Measurements from ENCODE around the gene SPRTN.

SPRTN gene

DNA sequence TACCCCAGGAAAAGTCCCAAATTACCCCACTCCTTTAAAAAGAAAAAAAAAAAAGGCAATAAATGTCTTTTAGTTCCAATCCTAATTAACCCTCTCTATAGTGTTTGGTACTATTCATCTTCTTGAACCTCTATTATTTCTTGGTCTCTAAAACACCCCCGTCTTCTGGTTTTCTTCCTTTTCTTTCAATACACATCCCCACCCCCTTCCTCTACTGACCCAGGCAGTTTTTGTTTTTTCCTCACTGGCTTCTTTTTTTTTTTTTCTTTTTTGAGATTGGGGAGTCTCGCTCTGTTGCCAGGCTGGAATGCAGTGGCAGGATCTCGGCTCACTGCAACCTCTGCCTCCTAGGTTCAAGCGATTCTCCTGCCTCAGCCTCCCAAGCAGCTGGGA is 57.9 kb downstream of the SPRTN start:
- DNase-seq (ENCODE audit: low spot score), result no peak
- TF ChIP-seq, protein P1, sequence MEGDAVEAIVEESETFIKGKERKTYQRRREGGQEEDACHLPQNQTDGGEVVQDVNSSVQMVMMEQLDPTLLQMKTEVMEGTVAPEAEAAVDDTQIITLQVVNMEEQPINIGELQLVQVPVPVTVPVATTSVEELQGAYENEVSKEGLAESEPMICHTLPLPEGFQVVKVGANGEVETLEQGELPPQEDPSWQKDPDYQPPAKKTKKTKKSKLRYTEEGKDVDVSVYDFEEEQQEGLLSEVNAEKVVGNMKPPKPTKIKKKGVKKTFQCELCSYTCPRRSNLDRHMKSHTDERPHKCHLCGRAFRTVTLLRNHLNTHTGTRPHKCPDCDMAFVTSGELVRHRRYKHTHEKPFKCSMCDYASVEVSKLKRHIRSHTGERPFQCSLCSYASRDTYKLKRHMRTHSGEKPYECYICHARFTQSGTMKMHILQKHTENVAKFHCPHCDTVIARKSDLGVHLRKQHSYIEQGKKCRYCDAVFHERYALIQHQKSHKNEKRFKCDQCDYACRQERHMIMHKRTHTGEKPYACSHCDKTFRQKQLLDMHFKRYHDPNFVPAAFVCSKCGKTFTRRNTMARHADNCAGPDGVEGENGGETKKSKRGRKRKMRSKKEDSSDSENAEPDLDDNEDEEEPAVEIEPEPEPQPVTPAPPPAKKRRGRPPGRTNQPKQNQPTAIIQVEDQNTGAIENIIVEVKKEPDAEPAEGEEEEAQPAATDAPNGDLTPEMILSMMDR (IDR thresholded peaks at IDR 0.05), result no peak
- H3K4me3 ChIP-seq, result peak overlapping the region; percentile 1
- peak overlapping the region; percentile 50 to 80 for H3K27ac ChIP-seq

DNA sequence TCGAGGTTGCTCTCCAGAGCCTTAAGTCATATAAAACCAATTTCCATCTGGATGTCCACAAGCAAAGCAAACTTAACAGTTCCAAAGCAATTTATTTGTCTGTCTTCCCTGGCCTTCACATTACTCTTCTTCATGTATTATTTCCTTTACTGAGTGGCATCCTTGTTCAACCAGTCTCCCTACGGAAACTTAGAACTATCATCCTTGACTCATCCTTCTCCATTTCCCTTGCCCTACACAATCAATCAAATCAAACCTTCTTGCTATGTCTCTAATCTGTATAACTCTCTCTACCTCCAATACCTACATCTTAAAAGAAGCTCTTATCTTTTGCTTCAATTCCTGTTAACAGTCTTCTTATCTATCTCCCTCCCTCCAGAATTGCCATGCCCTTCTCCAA is 58.5 kb downstream of the SPRTN start:
- no peak for DNase-seq (ENCODE audit: low spot score)
- Histone ChIP-seq H3K4me3 (no peak overlapping the region), H3K27ac (peak overlapping the region in 1 of 2 donors; percentile 20)
- TF ChIP-seq, protein P1 (IDR thresholded peaks at IDR 0.05), result no peak

DNA sequence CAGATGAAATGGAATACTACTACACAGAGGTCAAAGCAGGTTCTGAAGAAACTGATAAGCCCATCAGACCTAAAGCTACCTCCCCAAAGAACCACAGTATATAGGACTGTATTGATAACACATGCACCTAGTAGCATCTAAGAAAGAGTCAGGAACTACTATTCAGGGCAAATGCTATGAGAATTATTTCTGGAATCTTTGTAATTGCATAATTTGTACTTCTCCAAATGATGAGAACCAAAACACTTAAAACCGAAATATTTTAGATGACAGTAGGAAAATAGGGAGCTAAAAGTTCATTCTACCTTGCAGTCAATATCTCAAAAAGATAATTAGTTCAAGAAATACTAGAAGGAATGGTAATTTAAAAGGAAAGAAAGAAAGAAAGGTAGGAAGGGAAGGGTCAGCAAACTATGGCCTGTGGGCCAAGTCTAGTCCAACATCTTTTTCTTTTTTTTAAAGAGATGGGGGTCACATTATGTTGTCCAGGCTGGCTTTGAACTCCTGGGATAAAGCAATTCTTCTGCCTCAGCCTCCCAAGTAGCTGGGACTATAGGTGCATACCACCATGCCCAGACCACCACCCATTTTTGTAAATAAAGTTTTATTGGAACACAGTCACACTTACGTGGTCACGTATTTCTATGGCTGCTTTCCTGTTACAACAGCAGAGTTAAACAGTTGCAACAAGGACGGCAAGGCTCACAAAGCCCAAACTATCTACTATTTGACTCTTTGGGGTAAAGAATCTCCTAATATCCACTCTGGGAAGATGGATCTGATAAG is 60.0 kb downstream of the SPRTN start:
- no peak for DNase-seq (ENCODE audit: low spot score)
- TF ChIP-seq, protein P1 (IDR thresholded peaks at IDR 0.05), result no peak
- H3K4me3 ChIP-seq, result no peak overlapping the region
- no peak overlapping the region for H3K27ac ChIP-seq

DNA sequence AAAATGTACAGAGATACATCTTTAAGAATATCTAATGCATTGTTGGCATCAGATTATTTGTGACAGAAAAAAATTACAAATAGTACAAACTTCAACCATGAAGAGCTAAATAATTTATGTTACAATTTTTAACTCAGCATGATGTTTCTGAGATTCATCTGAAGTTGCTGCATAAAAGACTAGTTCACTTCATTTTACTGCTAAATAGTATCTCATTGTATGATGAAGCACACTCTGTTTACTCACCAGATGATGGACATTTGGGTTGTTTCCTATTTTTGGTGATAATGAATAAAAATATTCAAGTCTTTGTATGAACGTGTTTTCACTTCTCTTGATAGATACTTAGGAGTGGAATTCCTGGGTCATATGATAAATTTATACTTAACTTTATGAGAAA is 63.4 kb downstream of the SPRTN start:
- TF ChIP-seq, protein P1 (IDR thresholded peaks at IDR 0.05), result no peak
- H3K27ac ChIP-seq, result no peak overlapping the region
- no peak overlapping the region for H3K4me3 ChIP-seq
- no peak for DNase-seq (ENCODE audit: low spot score)

DNA sequence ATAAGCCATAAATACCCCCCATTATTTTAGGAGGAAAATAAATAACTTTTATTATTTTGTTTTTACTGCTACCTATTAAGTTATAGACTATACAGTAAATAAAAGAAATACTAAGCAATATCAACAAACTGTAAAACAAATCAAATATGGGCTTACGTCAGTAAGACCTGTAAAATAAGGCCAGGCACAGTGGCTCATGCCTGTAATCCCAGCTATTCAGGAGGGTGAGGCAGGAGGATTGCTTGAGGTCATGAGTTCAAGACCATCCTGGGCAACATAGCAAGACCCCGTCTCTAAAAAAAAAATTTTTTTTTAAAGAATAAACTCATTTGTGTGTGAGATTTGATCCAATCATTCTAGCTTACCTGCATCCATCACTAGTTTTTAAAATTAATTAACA is 66.2 kb downstream of the SPRTN start:
- no peak overlapping the region for H3K27ac ChIP-seq
- TF ChIP-seq, protein P1 (IDR thresholded peaks at IDR 0.05), result no peak
- no peak overlapping the region for H3K4me3 ChIP-seq
- DNase-seq (ENCODE audit: low spot score), result no peak
